Mucosa of descending colon (tissue), 3 donors: ENCODE results near the gene DEK. TPM values are rescaled to one million over a fixed set of nuclear protein-coding genes. Genes with fewer than 3 reads are reported as not detected.

Experiments used
- ATAC-seq: fragments of 200-7000 bp; cut with Tn5 transposase; one replicate; pipeline ENCODE4 v1.9.1; 2020; ENCODE audit warnings: mild to moderate bottlenecking, moderate library complexity
- DNase-seq, 3 donors: peaks; one replicate each; pipeline ENCODE4 v3.0.0-alpha.2; 2020
- H3K36me3 ChIP-seq: fragments of 200-600 bp; one replicate; pipeline ENCODE4 v1.8.0; 2021; ENCODE audit warnings: low read depth, mild to moderate bottlenecking
- H3K4me1 ChIP-seq: fragments of 200-600 bp; one replicate; pipeline ENCODE4 v1.8.0; 2021; ENCODE audit warnings: low read depth, mild to moderate bottlenecking
- H3K4me3 ChIP-seq: fragments of 200-600 bp; one replicate; pipeline ENCODE4 v1.8.0; 2021; ENCODE audit warnings: mild to moderate bottlenecking
- H3K9me3 ChIP-seq: fragments of 200-600 bp; one replicate; pipeline ENCODE4 v1.8.0; 2021; ENCODE audit warnings: mild to moderate bottlenecking
- CTCF ChIP-seq: fragments of 200-600 bp; IDR thresholded peaks from one replicate; pipeline ENCODE4 v1.8.0; 2022; ENCODE audit warnings: antibody characterized with exemption, mild to moderate bottlenecking
- intact Hi-C, 2 donors: fragments of 100-400 bp; cut with DNase I in 1 of 2; cut with micrococcal nuclease in 1 of 2; formaldehyde crosslinking; loops; one replicate each; pipeline versions ENCODE4 v1.11.0 to v1.11.1; 2022; cut with DNase I, micrococcal nuclease
- total RNA-seq, 3 donors: library from RNA; stranded (reverse); fragmentation: NEBNext Ultra II Directional in 2 of 3; extraction: Animal tissue kit (Norgen Biotek cat#: 25700) in 2 of 3; gene quantifications; one replicate each; pipeline versions ENCODE4 v1.2.1 to v1.2.4, GENCODE V29; 2021 to 2023
- donor health status: DM: no; HTN: no; CAD: no; lungs with moderate emphysema.
- donor health status: DM: no; HTN: no; CAD: no.
- donor health status: DM: no; HTN: yes; CAD: no.

The DEK gene
- total RNA-seq, 3 donors from 2014 or later: 75.6 to 123 (median 85.0) TPM

- DNase-seq: no peak
- Histone ChIP-seq H3K36me3 (no peaks in the 10 kb centered on the region), H3K9me3 (no peaks in the 10 kb centered on the region), H3K4me3 (no peak overlapping the region), H3K4me1 (no peaks in the 10 kb centered on the region)
- peak; percentile 26 for ATAC-seq
- TF ChIP-seq CTCF: no peak
- intact Hi-C loops: no loop called here
These were observed 20.9 kb downstream of the DEK start for GRCh38 chr6:18243302-18243893.

- Histone ChIP-seq H3K36me3 (no peaks in the 10 kb centered on the region), H3K4me3 (no peak overlapping the region), H3K9me3 (no peaks in the 10 kb centered on the region), H3K4me1 (no peaks in the 10 kb centered on the region)
- TF ChIP-seq CTCF: no peak
- intact Hi-C loops: no loop called here
- ATAC-seq: peak; percentile 72
- peak in 1 of 3 donors; percentile 16 for DNase-seq
These were observed 22.1 kb downstream of the DEK start for GRCh38 chr6:18242062-18242851.

- Histone ChIP-seq H3K4me3 (no peak overlapping the region), H3K36me3 (no peaks in the 10 kb centered on the region), H3K4me1 (no peaks in the 10 kb centered on the region), H3K9me3 (no peaks in the 10 kb centered on the region)
- TF ChIP-seq CTCF: no peak
- intact Hi-C loops: no loop called here
- ATAC-seq (peak; percentile 79), DNase-seq (no peak)
These were observed 22.9 kb downstream of the DEK start for GRCh38 chr6:18241208-18242038.

- H3K36me3 ChIP-seq: no peaks in the 10 kb centered on the region
- ATAC-seq: no peak
These were observed 24.1 kb downstream of the DEK start for GRCh38 chr6:18240230-18240629.

More at GRCh38 chr6:18240230-18240629, 24.1 kb downstream of the DEK start:
- Histone ChIP-seq H3K9me3 (no peaks in the 10 kb centered on the region), H3K4me1 (no peaks in the 10 kb centered on the region), H3K4me3 (no peak overlapping the region)
- DNase-seq: no peak
- intact Hi-C loops: no loop called here
- TF ChIP-seq CTCF: no peak
